Stimulated activated CD4-positive, alpha-beta T cell treated with anti-CD3 and anti-CD28 coated beads, Interleukin-2, amount 100 ng/mL, for 4 hours (primary cell): ENCODE measurements around the gene CAB39.

Source experiments
- DNase-seq: peaks from one replicate; pipeline ENCODE4 v3.0.0-alpha.2; 2020; ENCODE audit warnings: low read depth

The CAB39 gene

DNA sequence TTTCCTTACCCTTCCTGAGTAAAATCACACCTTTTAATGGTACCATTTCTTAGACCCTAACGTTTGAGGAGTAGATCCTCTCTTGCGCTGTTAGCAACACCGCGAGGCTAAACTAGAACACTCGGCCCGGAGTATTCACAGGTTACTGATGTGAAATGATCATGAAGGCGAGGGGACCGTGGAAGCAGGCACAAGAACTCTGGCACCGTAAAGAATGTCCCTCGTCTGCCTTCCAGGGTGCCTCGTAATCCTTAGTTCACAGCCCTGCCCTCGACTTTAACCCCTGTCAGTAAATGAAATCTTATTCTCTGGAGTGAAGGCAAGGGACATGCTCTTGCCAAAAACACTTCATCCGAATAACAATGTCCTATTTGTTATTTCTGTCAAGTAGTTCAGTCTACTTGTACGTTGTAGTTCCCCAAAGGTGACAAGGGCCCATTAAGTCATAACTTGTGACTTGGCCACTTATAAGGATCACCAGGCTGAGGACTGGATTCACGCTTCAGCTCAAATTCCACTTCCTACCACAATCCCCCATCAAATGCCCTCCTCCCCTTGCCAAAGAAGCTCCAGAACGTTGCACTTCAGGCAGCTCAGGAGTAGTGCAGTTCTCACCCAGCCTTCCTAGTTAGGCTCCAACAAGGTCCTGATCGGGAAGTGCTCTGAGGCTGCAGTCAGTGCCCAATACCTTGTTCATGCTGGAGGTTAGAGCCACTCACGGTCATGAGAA, 108.8 kb downstream of the CAB39 start:
- DNase-seq: no peak

GRCh38 chr2:230821991-230822520, 109.4 kb downstream of the CAB39 start:
- no peak for DNase-seq

DNA sequence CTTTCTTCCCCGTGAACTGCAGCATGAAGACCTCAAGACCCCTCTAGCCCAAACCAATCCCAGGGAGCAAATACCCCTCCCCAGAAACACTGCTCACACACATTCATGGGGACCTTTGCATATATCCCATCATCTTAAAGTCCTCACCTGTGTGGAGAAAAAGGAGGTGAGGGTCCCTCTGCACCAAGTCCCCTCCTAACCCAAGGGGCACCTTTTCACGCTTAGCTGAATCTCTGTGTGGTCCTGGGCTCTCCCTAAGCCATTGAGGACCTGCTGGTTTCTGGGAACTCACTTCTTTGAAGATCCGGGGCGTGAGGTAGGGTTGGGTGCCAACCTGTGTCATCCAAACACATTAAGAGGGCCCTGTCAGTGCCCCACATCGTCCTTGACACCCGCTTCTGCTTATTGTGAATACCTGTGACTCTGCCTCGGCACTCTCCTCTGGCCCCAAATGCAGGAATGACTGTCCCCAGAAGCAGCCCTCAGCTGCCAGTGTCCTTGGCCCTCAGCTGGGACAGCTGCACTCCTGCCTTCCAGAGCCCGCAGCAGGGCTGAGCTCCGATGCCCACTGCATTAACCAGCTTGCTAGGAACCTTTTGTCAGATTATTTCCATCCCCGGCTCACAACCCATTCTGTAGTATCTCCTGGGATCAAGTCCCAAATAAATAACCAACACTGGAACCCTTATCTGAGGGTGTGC, 110.8 kb downstream of the CAB39 start:
- DNase-seq: no peak

- DNase-seq: peak; percentile 33
Observed at GRCh38 chr2:230824406-230824978, 111.8 kb downstream of the CAB39 start.

DNA sequence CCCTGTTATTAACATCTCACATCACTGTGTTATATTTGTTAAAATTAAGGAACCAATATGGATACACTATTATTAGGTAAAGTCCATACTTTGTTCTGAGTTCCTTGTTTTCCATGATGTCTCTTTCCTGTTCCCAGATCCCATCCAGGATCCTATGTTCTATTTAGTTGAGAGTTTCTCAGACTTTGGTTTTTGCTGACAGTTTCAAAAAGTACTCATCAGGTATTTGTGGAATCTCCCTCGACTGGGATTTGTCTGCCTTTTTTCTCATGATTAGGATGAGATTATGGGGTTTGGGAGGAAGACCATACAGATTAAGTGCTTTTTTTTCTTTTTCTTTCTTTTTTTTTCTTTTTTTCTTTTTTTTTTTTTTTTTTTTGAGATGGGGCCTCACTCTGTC, 112.7 kb downstream of the CAB39 start:
- DNase-seq: no peak

DNA sequence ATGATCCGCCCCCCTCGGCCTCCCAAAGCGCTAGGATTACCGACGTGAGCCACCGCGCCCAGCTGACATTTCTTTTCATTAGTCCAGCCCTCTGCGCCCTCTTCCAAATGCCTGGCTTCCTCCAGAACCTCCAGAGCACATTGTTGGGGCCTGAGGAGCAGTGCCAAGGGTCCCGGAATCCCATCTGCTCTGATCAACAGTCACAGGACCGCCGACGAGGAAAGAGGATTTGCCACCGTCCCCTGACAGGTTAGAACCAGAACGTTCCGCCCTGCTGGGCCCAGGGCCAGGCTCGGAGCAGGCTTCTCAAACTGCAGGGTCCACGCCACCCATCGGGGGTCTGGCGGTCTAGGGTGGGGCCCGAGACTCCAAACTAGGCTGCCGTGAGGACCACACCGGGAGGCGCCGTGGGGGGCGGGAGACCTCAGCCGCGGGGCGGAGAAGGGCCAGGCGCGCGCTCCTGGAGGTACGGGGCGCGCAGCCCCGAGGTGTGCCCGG, 115.2 kb downstream of the CAB39 start:
- no peak for DNase-seq

DNA sequence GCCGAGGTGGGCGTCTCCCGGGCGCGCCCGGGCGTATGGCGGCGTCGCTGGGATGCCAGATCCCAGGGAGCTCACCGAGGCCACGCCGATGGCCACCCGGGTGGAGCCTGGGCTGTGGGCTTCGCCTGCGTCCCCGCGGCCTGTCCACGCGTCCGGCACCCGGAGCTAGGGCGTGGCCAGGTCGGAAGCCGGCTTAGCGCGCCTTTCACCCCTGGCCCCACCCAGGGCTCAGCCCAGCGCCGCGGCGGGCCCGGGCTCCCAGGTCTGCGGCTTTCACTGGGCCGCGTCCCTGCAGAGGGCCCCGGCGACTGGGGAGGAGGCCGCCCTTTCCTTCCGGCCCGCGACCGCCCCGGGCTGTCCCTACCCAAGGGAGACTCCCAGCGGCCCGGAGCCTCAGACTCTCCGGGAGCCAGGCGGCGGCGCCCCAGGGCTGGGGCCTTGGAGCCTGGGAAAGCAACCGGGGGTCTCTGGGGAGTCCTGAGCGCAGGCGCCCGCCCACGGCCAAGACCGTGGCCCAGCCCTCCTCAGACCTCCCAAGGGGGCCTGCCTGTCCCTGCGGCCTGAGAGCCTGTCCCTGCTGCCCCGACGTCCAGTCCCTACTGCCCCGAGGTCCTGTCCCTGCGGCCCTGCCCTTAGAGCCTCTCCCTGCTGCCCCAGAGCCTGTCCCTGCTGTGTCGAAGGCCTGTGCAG, 115.8 kb downstream of the CAB39 start:
- DNase-seq: no peak

- no peak for DNase-seq
Observed at GRCh38 chr2:230829293-230829692, 116.7 kb downstream of the CAB39 start.

GRCh38 chr2:230829959-230830358, 117.3 kb downstream of the CAB39 start:
- DNase-seq: no peak

- DNase-seq: no peak
Observed at GRCh38 chr2:230830428-230830827, 117.8 kb downstream of the CAB39 start.

DNA sequence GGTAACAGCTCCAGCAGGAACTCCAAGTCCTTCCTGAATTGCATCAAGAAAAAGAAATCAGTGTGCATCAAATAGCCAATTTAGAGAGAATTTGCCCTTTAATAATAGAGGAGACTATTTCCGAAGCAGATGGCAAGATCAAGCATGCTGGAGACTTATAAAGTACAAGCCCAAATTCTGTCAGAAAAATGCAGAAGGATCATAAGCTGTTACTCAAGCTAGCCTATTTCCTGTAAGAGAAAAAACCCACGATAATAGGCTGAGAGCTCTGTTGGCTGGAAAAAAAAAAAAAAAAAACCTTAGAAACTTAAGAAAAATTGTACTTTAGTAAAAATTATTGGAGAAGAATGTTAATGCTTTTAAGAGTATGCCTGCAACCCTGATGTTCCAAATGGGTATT, 127.7 kb downstream of the CAB39 start:
- DNase-seq: no peak

DNA sequence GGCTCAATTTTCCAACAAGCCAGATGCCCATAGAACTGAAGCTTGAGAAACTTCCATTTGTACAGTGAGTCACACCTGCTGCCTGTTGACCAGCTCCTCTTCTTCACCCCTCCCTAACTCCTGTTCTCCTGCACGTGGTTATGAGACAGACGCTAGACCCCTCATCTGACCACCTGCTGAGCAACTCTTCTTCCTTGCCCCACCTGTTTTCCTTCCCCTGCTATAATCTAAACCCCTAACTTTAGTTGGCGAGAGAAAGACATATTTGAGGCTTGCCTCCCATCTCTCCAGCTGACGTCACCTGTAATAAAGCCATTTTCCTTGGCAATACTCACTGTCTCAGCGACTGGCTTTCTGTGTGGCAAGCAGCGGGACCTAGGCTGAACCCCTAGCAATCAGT, 129.8 kb downstream of the CAB39 start:
- DNase-seq: no peak

- DNase-seq: no peak
Observed at GRCh38 chr2:230843132-230843531, 130.5 kb downstream of the CAB39 start.

- DNase-seq: no peak
Observed at GRCh38 chr2:230846360-230846759, 133.7 kb downstream of the CAB39 start.

GRCh38 chr2:230847883-230848388, 135.3 kb downstream of the CAB39 start:
- peak; percentile 86 for DNase-seq

DNA sequence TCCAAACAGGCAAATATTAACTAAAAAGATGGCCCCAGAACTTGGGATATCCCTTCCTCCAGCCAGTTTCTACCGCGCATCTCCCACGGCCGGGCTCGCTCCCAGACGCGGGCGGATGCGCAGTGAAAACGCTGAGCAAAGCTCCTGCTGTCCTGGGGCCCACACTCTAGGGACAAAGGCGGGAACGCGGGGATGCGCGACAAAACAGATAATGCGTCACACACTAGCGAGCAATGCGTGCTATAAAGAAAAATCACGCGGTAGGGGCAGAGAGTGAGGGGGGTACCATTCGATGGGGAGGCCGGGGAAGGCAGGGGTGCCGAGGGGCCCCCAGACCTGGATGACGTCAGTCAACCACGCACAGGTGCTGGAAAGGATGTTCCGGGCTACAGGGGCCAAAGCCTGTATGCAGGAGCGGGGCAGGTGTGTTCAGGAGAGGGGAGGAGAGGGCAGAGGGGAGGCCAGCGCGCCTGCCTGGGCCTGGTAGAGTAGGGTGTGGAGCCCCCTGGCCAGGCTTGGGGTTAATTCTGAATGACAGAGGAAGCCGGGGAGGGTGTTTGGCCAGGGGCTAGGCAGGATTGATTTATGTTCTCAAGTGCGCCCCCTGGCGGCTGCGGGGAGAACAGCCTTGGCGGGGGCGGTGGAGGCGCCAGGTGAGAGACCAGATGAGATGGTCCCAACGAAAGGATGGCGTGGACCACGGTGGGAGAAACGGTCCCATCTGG, 137.2 kb downstream of the CAB39 start:
- peak; percentile 58 for DNase-seq

- DNase-seq: no peak
Observed at GRCh38 chr2:230850358-230850658, 137.7 kb downstream of the CAB39 start.

GRCh38 chr2:230852113-230852512, 139.5 kb downstream of the CAB39 start:
- DNase-seq: no peak

GRCh38 chr2:230861552-230862255, 149.1 kb downstream of the CAB39 start:
- no peak for DNase-seq

- DNase-seq: no peak
Observed at GRCh38 chr2:230862292-230862691, 149.7 kb downstream of the CAB39 start.

DNA sequence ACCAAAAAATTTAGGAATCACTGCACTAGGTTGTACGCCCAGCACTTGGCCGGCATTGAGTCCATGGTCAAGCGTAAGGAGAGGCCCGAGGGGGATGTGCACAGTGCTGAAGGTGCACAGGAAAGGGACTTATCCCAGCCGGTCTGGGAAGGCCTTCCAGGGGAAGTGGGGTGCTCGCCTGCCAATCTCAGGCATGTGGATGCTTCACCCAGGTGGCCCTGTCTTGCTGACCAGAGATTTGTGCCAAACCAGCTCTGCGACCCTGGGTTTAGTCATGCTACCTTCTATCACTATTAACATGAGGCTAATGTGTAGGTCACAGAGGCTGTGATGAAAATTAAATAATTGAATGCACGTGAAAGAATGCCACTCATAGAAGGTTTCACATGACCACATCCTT, 150.4 kb downstream of the CAB39 start:
- no peak for DNase-seq
